HG03442 (cell line): Measurements from ENCODE around the gene GUCA2A.

Experiments
- ATAC-seq: cut with Tn5 transposase; IDR thresholded peaks from one replicate; pipeline ENCODE4 v1.9.1; 2021; ENCODE audit warnings: mild to moderate bottlenecking, moderate library complexity; ENCODE audit not compliant: unreplicated experiment

The GUCA2A gene

DNA sequence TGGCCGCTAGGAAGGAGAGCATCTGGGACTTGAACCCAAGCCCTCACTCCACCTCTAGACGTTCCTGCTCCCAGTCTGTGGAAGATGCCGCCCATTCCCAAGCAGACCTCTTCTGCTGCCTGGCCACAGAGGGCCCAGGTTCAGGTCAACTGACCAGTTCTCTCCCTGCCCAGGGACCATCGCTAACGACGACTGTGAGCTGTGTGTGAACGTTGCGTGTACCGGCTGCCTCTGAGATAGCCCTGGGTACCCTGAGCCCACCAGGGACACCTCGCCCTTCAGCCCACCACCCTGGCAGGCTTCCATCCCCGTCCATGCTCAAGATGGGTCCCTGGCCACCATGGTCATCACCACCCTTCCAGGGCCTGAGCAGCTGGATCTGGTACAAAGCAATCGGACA, 9.2 kb downstream of the GUCA2A start:
- ATAC-seq = no peak

DNA sequence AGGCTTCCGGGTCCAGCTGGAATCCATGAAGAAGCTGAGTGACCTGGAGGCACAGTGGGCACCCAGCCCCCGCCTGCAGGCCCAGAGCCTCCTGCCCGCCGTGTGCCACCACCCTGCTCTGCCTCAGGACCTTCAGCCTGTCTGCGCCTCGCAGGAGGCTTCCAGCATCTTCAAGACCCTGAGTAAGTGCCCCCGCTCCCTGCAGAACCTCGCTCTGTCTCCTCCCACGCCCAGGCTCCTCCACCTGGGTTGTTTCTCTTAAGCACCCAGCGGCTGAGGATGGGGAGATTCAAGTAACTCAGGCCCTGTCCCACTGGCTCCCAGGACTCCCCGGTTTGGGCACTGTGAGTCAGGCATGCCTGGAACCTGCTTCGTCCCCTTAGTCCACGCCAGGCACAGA, 9.9 kb downstream of the GUCA2A start:
- ATAC-seq = no peak

DNA sequence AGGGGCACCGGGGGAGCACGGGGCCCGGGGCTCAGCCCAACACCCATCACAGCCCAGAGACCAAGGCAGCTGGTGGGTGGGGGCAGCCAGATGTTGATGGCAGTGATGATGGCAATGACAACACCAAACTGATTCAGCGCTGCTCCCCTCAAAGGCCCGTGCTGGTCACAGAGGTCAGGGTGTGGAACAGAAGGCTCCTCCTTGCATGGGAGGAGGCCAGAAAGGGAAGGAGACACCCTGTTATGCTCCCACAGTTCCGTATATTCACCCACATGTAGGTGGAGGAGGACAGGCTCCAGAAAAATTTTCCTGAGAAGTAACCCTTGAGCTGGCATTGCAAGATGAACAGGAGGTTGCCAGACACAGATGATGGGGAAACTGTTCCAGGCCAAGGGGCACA, 10.9 kb downstream of the GUCA2A start:
- ATAC-seq = no peak

DNA sequence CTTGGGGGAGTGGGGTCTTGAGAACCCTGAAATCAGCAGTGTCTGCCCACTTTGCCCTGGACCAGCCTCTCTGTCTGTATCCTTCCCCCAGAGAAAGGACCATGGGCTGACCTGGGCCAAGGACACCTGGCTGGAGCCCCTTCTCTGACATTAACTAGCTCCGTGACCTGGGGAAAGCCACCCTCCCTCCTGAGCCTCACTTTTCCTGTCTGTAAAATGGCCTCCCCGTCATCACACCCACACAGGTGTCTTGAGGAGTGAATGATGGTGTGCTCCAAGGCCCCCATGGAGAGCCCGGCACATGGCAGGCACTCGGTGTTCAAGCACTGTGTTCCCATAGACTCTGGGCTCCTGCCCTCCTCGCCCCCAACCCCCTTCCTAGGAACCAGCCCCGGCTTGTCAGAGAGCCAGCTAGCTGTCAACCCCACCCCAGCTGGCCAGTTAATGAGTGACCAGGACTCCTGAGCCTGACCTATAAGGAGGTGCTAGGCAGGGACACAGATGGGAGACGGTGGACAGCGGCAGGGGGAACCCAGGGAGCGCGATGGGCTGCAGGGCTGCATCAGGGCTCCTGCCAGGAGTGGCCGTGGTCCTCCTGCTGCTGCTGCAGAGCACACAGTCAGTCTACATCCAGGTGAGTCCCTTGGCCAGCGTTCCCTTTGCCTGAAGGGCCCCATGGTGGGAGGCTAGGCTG, 11.5 kb downstream of the GUCA2A start, which contains the start of gene GUCA2B:
Gene GUCA2B (plus strand): TSS at position 504 of the 694 bp plus-strand sequence. CDS start 41 bp downstream, at position 545.
- no peak for ATAC-seq

DNA sequence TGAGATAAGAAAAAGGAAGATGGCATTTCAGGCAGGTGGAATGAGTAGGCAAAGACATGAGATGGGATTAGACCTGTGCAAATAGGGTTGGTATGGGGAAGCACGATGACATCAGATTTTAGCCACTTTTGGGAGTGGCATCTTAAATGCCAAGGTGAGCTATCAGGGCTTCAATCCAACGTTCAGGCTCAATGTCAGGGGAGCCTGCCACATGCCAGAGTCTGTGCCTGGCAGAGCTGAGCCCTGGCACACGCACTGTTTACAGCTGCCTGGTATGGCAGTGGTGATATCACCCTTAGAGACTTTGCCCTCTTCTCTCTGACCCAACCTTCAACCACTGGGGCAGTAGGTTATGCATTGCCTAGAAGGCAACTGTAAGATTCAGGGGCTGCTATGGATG, 12.4 kb downstream of the GUCA2A start:
- no peak for ATAC-seq

DNA sequence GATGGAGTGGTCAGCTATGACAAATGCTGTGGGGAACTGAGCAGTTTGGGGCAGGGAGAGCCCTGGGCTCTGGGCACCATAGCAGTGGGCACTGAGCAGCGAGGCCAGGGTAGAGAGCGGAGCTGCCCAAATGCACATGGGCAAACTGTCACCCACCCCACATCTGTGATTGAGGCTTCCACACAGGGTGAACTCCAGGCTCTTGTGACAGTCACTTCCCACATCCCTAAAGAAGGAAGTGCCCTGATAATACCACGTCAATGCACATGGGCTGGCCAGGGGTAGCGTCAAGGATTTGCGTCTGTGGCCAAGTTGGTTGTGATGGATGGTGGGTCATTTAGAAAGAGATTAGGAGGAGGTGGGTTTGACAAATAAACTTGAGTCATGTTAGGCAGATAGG, 13.9 kb downstream of the GUCA2A start:
- ATAC-seq = no peak

DNA sequence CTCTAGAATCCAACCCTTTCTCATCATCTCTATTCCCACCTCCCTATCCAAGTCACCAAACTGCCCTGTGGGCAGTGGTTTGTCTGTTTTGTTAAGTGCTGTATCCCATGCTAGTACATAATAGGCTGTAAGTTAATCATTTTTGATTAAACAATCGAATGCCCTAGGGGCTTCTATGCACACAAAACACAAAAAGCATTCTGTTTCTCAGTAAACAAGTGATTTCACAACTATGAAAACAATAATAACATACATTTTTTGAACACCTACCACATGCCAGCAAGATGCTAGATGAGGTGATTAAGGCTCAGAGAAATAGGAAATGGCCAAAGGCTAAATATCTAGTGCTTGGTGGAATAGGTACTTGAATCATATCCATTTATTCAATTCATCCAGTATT, 16.4 kb downstream of the GUCA2A start:
- ATAC-seq = no peak

DNA sequence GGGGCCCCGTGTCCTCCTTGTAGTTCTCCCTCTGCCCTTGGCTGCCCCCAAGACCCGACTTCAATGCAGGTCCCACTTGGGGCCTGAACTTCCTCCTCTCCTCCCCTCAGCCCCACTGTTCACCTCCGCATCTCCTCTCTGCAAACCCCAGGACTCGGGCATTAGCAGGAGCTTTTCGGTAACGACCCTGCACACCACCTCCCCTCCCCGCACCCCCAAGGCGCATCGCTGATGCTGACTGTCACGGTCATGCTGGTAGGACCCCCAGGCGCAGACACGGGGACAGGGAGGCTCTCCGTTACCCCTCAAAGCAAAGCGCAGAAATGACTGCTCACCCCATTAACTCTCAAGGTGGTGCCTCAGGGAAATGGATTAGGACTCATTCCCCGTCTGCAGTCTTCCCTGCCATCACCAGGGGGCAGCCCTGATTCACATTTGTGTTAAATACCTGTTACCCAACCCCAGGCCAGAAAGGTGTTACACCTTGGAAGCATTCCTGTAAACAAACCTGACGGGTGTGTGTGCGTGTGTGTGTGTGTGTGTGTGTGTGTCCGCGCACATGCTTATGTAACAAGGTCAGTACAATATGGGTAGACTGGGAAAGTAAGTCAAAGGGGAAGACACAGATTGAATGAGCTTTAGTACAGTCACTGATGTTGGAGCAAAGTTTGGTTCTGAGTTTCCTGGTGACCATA, 17.8 kb downstream of the GUCA2A start:
- ATAC-seq = no peak

DNA sequence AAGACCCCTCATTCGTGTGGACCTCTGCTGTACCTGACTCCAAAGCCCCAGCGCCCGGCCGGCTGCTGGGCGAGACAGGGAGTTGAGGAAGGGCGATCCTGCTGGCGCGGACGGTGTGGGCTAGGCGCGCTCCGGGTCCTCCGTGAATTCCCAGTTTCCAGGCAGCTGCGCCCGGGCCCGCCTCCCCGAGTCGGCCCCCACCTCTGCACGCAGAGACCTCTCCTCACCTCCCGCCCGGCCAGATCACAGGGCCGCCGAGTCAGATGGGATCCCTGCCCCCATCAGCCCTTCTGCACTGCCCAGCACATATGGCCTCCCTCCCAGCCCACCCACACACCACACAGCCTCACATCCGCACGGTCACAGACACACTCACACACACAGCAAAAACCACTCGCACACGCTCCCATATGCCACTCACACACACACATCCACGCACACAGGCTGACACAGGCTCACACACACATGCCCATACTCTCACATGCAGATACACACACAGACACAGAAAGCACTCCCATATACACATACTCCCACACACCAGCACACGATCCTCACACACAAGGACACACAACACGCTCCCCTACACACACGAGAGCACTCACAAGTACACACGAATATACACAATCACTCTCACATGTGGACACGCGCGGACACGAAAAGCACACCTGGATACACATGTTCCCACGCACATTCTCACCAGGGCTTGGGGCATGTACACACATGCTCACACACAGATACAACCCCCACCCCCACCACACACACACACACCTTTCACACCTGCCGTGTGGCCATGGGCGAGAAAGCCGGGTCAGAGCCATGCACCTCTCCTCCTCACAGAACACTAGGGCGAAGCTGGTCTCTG, 18.6 kb downstream of the GUCA2A start:
- ATAC-seq = no peak

DNA sequence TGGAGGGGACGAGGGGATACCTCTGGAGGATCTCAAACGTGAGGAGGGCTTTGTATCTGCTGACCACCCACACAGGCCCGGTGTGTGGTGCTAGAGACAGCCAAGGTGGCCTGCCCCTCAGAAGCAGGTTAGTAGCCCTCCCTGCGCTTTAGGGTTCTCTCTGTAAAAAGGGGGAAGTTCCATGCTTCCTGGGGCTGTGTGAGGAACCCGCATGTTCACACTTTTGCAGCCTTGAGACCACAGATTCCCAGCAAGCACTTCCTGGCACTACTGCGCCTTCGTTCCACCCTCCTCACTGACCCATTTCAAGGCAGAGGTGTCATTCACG, 19.2 kb downstream of the GUCA2A start:
- no peak for ATAC-seq

DNA sequence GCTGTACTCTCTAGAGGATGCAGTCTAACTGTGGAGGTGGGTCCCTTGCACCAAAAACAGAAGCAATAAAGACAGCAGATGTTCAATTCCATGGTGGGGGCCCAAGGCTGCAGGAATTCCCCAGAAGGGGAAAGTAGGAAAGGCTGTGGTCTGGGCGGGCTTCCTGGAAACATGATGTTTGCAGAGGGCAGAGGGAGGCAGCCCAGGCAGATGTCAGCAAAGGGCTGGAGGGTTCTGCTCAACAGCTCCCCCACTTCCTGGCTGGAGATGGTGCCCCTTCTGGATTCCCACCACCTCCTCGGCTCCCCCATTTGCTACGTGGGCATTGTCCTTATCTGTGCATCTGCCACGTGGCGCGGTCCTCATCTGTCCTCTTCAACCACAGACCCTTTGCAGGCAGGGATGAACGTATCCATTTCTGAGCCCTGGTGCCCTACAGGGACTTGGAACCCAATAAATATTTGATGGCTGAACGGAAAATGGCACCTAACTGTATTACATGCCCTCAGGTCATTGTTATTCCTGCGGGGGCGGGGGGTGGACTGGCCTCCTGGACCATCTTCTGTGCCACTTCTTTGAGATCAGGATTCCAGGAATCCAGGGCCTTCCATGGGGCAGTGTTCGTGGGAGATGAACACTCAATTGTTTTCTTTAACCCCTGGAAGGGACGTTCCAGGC, 19.7 kb downstream of the GUCA2A start:
- no peak for ATAC-seq

DNA sequence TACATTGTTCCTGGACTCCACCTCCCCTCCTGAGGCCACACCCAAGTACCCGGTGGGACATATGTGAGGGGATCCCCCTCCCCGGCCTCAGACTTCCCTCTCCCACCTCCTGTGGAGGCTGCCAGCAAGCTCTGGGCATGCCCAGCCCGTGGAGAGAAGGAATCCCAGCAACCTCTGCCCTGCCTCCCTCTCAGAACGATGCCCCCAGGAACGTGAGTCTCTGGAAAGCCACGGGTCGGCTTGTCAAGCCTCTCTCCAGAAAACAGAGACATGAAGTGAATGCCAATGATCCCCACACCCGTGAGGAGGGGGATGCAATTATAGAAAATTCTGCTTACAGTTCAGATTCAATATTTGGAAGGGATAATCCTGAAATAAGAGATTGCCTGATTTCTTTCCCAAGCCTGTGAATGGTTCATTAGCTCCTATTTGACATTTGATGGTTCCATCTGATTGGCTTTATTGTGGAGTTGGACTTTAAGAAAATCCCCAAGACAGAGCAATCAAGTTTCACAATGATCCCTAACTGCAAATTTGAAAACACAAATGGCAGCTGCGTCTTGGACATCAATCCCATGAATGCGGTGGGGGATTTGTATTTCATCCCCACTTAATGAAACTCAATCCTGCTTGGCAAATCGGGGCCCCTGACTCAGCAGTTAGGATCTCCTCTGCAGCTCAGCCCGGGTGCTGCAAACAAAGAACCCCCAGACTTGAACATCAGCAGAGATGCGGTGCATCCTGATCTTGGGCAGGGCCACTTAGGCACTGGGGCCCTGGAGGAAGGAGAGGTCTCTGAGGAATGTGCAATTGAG, 20.4 kb downstream of the GUCA2A start:
- ATAC-seq = no peak

DNA sequence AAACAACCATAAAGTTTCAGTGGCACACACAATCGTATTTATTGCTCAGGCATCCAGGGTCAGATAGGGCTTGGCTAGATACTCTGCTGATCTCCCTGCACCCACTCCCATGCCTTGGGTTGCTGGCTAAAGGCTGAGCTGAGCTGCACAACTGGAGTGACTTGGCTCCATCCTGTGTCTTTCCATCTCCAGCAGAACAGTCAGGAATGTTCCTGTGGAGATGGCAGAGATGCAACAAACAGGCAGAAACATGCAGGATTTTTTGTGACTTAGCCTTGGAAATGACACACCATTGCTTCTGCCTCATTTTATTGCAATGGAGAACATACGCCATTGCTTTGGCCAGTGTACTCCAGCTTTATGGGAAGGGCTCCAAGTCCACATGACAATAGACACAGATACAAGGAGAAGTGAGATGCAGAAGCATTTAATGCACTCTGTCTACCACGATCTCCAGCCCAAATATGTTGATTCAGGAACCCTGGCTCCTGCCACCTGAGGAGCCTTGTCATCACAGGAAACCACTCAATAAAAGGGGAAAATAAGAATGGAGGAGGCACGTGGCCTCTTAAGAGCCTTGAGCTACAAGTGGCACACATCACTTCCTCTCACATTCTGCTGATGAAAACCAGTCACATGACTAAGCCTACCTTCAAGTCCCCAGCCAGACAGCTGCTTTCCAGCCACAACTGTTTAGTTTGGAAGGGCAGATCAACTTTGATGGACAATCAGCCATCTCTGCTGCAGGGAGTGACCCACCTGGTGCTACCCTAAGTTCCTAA, 21.5 kb downstream of the GUCA2A start:
- ATAC-seq = no peak

DNA sequence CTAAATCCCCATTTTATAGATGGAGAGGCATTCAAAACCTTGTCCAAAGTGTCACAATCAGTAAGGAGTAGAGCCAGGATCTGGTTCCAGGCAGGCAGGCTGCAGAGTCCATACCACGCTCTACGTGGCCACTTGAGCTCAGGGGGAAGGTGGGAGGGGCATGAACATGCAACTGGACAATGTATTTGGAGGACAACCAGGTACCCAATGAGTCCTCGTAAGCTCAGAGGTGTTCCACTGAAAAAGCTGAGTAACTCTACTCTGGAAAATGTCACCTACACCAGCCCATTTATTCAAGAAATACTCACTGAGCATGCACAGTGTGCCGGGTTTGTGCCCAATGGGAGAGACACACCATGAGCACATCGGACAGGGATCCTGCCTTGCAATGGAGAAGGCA, 22.6 kb downstream of the GUCA2A start:
- ATAC-seq = no peak

DNA sequence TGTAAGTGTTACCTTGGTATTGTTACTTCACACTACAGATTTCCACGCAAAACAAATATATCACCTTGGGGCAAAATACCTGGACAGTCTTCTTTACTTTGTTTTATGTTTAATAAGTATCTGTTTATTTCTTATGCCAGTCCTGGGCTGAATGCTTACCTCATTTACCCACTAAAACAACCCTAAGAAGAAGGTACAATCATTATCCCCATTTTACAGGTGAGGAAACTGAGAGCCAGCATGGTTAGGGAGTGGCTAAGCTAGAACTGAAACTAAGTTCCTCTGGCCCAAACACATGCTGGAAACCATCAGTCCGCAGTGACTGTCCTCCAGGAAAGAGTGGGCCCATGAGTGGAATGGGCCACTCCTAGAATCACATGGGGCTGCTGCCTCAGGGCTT, 24.4 kb downstream of the GUCA2A start:
- ATAC-seq = no peak

DNA sequence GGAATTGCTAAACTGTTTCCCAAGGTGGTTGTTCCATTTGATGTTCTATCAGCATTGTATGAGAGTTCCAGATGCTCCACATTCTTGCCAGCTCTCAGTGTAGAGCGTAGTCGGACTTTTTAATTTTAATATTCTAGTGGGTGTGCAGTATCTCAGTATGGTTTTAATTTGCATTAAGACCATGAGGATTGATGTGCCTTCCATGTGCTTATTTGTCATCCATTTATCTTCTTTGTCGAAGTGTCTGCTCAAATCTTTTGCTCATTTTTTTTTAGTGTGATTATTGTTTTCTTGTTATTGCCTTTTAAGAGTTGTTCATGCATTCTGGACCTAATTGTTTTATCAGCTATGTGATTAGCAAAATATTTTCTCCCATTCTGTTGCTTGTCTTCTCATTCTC, 25.1 kb downstream of the GUCA2A start:
- no peak for ATAC-seq

DNA sequence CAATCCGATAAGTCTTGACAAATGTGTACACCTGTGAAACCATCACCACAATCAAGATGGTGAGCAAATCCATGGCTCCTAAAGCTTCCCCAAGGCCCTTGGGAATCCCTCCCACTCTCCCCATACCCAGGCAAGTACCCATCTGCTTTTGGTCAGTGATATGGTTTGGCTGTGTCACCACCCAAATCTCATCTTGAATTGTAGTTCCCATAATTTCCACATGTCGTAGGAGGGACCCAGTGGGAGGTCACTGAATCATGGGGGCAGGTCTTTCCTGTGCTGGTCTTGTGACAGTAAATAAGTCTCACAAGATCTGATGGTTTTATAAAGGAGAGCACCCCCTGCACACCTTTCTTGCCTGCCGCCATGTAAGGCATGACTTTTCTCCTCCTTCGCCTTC, 26.0 kb downstream of the GUCA2A start:
- ATAC-seq = no peak

DNA sequence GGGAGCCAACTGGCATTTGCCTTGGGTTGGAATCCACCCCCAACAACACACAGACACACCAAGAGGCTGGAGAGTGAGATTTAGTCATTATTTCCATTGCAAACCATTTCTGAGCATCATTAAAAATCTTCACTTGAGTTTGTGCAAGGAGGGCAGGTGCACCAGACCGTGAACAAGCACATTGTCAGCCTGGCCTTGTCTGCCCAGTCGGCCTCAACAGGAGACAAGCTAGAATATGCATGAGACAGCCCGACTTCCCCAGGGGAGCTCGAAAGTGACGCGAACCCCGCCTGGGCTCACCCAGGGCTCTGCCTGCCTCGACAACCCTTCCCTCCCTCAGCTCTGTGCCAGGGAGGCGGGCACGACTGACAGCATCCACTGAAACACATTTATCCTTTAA, 26.8 kb downstream of the GUCA2A start:
- ATAC-seq = no peak

DNA sequence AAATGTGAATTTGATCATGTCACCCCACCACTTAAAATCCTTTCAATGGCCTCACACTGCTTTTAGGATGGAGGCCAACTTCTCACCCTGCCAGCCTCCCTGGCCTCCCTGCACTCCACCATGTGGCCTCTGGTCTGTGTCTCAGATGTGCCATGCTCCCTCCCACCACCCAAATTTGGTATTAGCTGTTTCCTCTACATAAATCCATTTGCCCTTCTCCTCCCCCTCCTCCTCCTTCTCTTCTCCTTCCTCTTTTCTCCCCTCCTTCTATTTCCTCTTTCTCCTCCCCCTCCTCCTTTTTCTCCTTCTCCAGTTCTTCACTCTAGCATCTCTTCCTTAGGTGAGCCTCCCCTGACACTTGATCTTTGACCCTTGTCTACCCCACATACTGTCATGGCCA, 28.1 kb downstream of the GUCA2A start:
- ATAC-seq = no peak

DNA sequence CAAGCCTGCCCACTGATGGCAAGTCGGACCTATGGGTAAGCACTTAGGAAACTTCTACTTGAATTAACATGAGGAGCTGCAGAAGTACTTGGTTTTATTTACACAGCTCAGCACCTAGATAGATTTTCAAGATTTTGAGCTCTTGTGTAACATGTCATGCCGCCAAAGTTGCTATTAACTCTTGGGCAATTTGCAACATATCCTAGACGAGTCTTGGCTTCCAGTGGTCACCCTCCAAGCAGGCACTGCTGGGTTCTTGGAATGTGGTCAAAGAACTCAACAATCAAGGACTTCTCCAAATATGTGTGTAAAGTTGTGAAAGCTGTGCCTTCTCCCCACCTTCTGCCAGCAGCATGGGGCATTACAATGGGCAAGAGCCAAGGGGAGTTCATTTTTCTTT, 29.1 kb downstream of the GUCA2A start:
- no peak for ATAC-seq
